ENCODE data around the gene RENBP. TPM values are rescaled to one million over a fixed set of nuclear protein-coding genes. Genes with fewer than 3 reads are reported as not detected.

RENBP gene
- total and polyA plus RNA-seq, 2 of the 13 experiments (the other 11 are each of a cell fraction or from before 2014, with no cell fraction given), result 1.4 to 2.6 TPM

DNA sequence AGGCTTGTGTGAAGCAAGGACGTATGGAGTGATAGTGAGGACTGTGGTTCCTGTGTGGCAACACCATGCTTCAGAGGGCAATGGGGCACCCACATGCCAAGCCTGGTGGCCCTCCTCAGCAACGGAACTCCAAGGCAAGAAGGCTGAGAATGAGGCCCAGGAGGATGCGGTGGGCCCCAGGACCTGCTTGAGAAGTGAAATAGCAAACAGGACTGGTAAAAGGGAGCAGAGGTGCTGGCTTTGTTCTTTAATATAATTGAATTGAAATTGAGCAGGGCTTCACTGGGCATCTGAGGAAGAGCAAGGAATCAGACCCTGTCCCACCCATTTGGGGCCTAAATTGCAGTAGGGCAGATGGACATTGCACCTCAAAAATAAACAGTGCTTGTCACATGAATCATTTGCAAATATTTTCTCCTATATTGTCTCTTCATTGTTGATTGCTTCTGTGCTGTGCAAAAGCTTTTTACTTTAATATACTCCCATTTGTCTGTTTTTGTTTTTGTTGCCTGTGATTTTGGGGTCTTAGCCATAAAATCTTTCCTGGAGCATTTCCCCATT lies 30.4 kb upstream of the RENBP start (continued):
- TF ChIP-seq ZNF292 (CRISPR knock-in tag; IDR thresholded peaks at IDR 0.05; ENCODE audit: borderline replicate concordance, low read depth) (no peak), SP4 (CRISPR knock-in tag; IDR thresholded peaks at IDR 0.05) (no peak), EED (CRISPR knock-in tag; IDR thresholded peaks at IDR 0.05) (no peak), SOX13 (IDR thresholded peaks at IDR 0.05) (no peak), SOX13 (CRISPR knock-in tag; conservative IDR thresholded peaks at IDR 0.05 in 1 of 2, IDR thresholded peaks at IDR 0.05 in 1 of 2) (peak in 1 of 2 experiments; percentile 50; a peak in 1 of 4 replicates), PAXIP1 (CRISPR knock-in tag; conservative IDR thresholded peaks at IDR 0.05) (peak; percentile 68)

DNA sequence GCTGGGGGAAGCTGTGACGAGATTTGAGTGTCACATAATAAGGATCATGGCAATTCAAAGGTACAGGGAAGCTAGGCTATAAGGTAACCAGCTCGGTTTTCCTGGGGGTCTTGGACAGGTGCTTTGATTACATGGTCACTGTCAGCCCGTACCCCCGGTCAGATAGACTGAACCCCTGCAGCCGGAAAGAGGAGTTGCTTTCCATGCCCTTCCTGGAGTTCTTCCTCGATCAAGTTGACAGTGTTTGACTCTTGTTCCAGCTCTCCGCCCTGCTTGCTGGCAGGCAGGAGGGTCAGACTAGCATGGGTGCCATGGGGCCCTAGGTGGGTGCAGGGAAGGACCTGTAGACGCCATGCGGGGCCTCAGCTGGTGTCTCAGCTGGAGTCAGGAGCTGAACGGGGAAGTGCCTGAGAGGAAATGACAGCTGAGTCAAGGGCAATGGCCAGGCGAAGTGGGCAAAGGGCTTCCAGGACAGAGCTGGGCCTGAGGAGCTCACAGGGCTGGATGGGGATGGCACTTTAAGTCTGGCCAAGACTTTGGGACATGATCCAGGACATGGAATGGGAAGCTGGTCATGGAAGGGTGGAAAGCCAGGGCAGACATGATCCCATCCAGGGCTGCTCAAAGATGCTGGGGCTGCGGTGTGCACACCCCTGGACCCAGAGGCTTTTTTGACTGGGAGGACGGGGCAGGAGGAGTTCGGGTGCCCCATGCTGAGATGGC lies 29.7 kb upstream of the RENBP start:
- CTCF ChIA-PET (ENCODE audit: low intra/inter-chr PET ratio, low total read pairs), result no interaction called here
- H3K79me2 ChIP-seq (ENCODE audit: insufficient read depth, low read length), result peaks cover 25% of the 10 kb centered on the region
- H3K4me2 ChIP-seq (ENCODE audit: low read depth, low read length), result peak overlapping the region; percentile 80
- peak overlapping the region; percentile 95 for H3K27ac ChIP-seq (ENCODE audit: extremely low read length, insufficient read depth, low read length)
- in situ Hi-C loops (cut with HindIII; ENCODE audit: extremely low pct_ligation_motif_present, low pct_unique_long_range_greater_than_20kb) (loop anchor here (5.0 kb wide), 1 partner anchor 38 kb away; no protein-coding TSS in a partner anchor), intact Hi-C loops (cut with micrococcal nuclease; ENCODE audit: unreplicated experiment) (no loop called here)
- H3K4me1 ChIP-seq (ENCODE audit: insufficient read depth, low read length), result peaks cover 30% of the 10 kb centered on the region
- H3K9me3 ChIP-seq (ENCODE audit: low read length), result no peaks in the 10 kb centered on the region
- peaks cover 6% of the 10 kb centered on the region for H4K20me1 ChIP-seq (ENCODE audit: insufficient read depth, low read length)
- peak overlapping the region; percentile 49 for H3K9ac ChIP-seq (ENCODE audit: insufficient read depth, low read depth, low read length)
- POLR2A ChIA-PET, result interaction anchor here (0.7 to 6.3 kb wide), 5 partner anchors 11 to 64 kb away, joined by 3 to 54 read pairs (median 5); no protein-coding TSS in a partner anchor
- peak overlapping the region in 1 of 3 experiments; percentile 90; a peak in 2 of 6 replicates for H3K4me3 ChIP-seq (replicated peaks in 1 of 3; ENCODE audit: insufficient read depth in 1 of 3, low read depth in 2 of 3, low read length in 3 of 3)
- WGBS (ENCODE audit: low lambda C conversion rate), result 62% methylated on average over 7 of the region's 14 CpGs
- H3K27me3 ChIP-seq (ENCODE audit: control insufficient read depth in 1 of 2, insufficient read depth in 2 of 2, low read length in 2 of 2), result no peaks in the 10 kb centered on the region; a peak in 1 of 5 replicates
- ATAC-seq, result no peak
- DNase-seq (ENCODE audit: low spot score), result no peak
- no peak for FAIRE-seq
- no peak overlapping the region for H2AFZ ChIP-seq (ENCODE audit: low read length)
- BruUV-seq (replicated peaks), result no TSS peak
- H3K36me3 ChIP-seq (replicated peaks in 1 of 2; ENCODE audit: control insufficient read depth in 1 of 2, insufficient read depth in 2 of 2, low read length in 2 of 2), result no peaks in the 10 kb centered on the region
- no peak for TF ChIP-seq ZFP1 (CRISPR knock-in tag; IDR thresholded peaks at IDR 0.05)
- no peak for TF ChIP-seq ZNF432 (CRISPR knock-in tag; IDR thresholded peaks at IDR 0.05; ENCODE audit: borderline replicate concordance)
- TF ChIP-seq HDAC1 (CRISPR knock-in tag; IDR thresholded peaks at IDR 0.05), result 0 out of 2 replicates have a peak, but pooled peaks have one; percentile 14
- no peak for TF ChIP-seq ZNF792 (CRISPR knock-in tag; IDR thresholded peaks at IDR 0.05)
- TF ChIP-seq, protein P1, sequence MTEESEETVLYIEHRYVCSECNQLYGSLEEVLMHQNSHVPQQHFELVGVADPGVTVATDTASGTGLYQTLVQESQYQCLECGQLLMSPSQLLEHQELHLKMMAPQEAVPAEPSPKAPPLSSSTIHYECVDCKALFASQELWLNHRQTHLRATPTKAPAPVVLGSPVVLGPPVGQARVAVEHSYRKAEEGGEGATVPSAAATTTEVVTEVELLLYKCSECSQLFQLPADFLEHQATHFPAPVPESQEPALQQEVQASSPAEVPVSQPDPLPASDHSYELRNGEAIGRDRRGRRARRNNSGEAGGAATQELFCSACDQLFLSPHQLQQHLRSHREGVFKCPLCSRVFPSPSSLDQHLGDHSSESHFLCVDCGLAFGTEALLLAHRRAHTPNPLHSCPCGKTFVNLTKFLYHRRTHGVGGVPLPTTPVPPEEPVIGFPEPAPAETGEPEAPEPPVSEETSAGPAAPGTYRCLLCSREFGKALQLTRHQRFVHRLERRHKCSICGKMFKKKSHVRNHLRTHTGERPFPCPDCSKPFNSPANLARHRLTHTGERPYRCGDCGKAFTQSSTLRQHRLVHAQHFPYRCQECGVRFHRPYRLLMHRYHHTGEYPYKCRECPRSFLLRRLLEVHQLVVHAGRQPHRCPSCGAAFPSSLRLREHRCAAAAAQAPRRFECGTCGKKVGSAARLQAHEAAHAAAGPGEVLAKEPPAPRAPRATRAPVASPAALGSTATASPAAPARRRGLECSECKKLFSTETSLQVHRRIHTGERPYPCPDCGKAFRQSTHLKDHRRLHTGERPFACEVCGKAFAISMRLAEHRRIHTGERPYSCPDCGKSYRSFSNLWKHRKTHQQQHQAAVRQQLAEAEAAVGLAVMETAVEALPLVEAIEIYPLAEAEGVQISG (CRISPR knock-in tag; IDR thresholded peaks at IDR 0.05), result no peak

Measured in HepG2 (cell line).